T-cell (primary cell): ENCODE data around the gene CYP4F12. TPM values are rescaled to one million over a fixed set of nuclear protein-coding genes. Genes with fewer than 3 reads are reported as not detected.
A peak's percentile ranks its signal among the peaks of the same experiment; 100 is the strongest.

ENCODE experiments used
- ATAC-seq, 4 experiments: fragments of 200-7000 bp in 3 of 4; fragments of 150-1000 bp in 1 of 4; cut with Tn5 transposase; replicated peaks in 1 of 4; 1 replicate in 3 of 4; 2 replicates in 1 of 4; pipeline ENCODE4 v1.10.0; 2021; ENCODE audit warnings: moderate library complexity in 3 of 4, mild to moderate bottlenecking in 2 of 4, moderate number of reproducible peaks in 1 of 4
- CTCF ChIA-PET, 2 donors: fragments of 300-600 bp; sonication (Branson Sonifier 250); formaldehyde crosslinking; loops; one replicate each; lab custom pipeline; 2022; ENCODE audit warnings: antibody characterized with exemption in 2 of 2; lab: Charles Lee
- POLR2A ChIA-PET, 2 donors: fragments of 300-600 bp; sonication (Branson Sonifier 250); formaldehyde crosslinking; loops; one replicate each; lab custom pipeline; 2022; ENCODE audit warnings: antibody characterized with exemption in 2 of 2; lab: Charles Lee
- DNase-seq, 35 experiments: peaks; one replicate each; pipeline versions ENCODE4 v3.0.0 to v3.0.0-alpha.2; 2013 to 2023
- H3K27ac ChIP-seq: one replicate; pipeline ENCODE4 v1.5.1; 2013; ENCODE audit warnings: low read length
- H3K27me3 ChIP-seq, 2 experiments: replicated peaks in 1 of 2; 1 replicate in 1 of 2; 2 replicates in 1 of 2; pipeline versions ENCODE4 v1.6.1 to v1.7.0; 2013; ENCODE audit warnings: low read length in 1 of 2, mixed read lengths in 1 of 2; ENCODE audit not compliant: control insufficient read depth in 2 of 2, insufficient read depth in 2 of 2; ENCODE audit errors: extremely low read depth in 1 of 2
- H3K36me3 ChIP-seq, 2 donors: 1 replicate in 1 of 2; 2 replicates in 1 of 2; pipeline versions ENCODE4 v1.6.1 to v1.7.0; 2013; ENCODE audit warnings: low read length in 1 of 2; ENCODE audit not compliant: control insufficient read depth in 2 of 2, insufficient read depth in 1 of 2; ENCODE audit errors: extremely low read depth in 1 of 2
- H3K4me1 ChIP-seq, 2 experiments: 1 replicate in 1 of 2; 2 replicates in 1 of 2; pipeline versions ENCODE4 v1.6.1 to v1.7.0; 2013; ENCODE audit warnings: low read length in 2 of 2, mixed read lengths in 1 of 2; ENCODE audit not compliant: insufficient read depth in 2 of 2, control insufficient read depth in 1 of 2; ENCODE audit errors: extremely low read depth in 1 of 2
- H3K4me3 ChIP-seq, 2 donors: 1 replicate in 1 of 2; 2 replicates in 1 of 2; pipeline versions ENCODE4 v1.5.1 to v1.7.0; 2013; ENCODE audit warnings: mild to moderate bottlenecking in 2 of 2, low read length in 1 of 2, moderate library complexity in 1 of 2; ENCODE audit not compliant: control insufficient read depth in 1 of 2; ENCODE audit errors: extremely low read depth in 1 of 2
- H3K9me3 ChIP-seq: 2 replicates; pipeline ENCODE4 v1.7.0; 2013
- H3K27ac Mint-ChIP-seq, 2 donors: one replicate each; pipeline ENCODE4 v1.8.0; 2020 to 2021; ENCODE audit warnings: mild to moderate bottlenecking in 2 of 2, mixed read lengths in 2 of 2
- H3K27me3 Mint-ChIP-seq, 2 donors: one replicate each; pipeline ENCODE4 v1.8.0; 2021 to 2022; ENCODE audit warnings: mixed read lengths in 2 of 2
- H3K36me3 Mint-ChIP-seq: one replicate; pipeline ENCODE4 v1.8.0; 2021; ENCODE audit warnings: mixed read lengths
- H3K4me1 Mint-ChIP-seq, 3 donors: one replicate each; pipeline ENCODE4 v1.8.0; 2020 to 2022; ENCODE audit warnings: mixed read lengths in 3 of 3, mild to moderate bottlenecking in 1 of 3
- H3K4me3 Mint-ChIP-seq, 3 donors: one replicate each; pipeline ENCODE4 v1.8.0; 2020 to 2022; ENCODE audit warnings: mild to moderate bottlenecking in 3 of 3, mixed read lengths in 3 of 3, moderate library complexity in 3 of 3
- H3K9me3 Mint-ChIP-seq, 3 donors: one replicate each; pipeline ENCODE4 v1.8.0; 2020 to 2022; ENCODE audit warnings: mixed read lengths in 3 of 3
- WGBS: methylation state at CpG from one replicate; pipeline ENCODE4 v1.1.5; 2013; ENCODE audit warnings: missing lambda C conversion rate; ENCODE audit not compliant: insufficient coverage; 5-methylcytosine and 5-hydroxymethylcytosine counted together
- total RNA-seq, 35 experiments: library from RNA in 6 of 35; stranded (reverse) in 6 of 35; fragments of 120-200 nt in 1 of 35; gene quantifications; one replicate each; pipeline versions ENCODE4 v1.2.1 to v1.2.4 and lab custom pipeline; 2013 to 2026

CYP4F12 gene
- total RNA-seq, 5 donors from 2014 or later (not counting 1 experiment from before 2014, with no cell fraction given): 0.13 to 2.4 (median 0.48) TPM

DNA sequence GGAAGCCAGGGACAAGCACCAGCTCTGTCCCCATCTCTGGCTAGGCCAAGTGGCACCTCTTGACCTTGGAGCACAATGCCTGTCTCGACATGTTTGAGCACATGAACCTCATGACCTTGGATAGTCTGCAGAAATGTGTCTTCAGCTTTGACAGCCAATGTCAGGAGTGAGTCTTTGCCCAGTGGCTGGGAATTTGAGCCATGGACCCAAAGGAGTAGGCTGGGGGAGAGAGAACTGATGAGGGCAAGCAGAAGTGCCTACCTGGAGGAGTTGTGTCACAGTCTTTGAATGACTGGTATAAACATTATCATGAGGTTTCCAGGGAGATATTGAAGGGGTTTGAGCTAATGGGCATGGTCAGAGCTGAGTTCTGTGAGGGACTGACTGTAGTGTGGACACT, 6.7 kb upstream of the CYP4F12 start:
- H3K4me1 Mint-ChIP-seq: no peaks in the 10 kb centered on the region
- DNase-seq (no peak), ATAC-seq (no peak)
- Histone ChIP-seq H3K4me3 (no peak overlapping the region), H3K27me3 (peaks cover 0 to 26% of the 10 kb centered on the region in 2 experiments), H3K27ac (no peak overlapping the region), H3K4me1 (no peaks in the 10 kb centered on the region), H3K36me3 (no peaks in the 10 kb centered on the region), H3K9me3 (no peaks in the 10 kb centered on the region)
- H3K27ac Mint-ChIP-seq: no peak overlapping the region
- WGBS: 17% methylated on average over 1 of the region's 1 CpG
- H3K9me3 Mint-ChIP-seq: no peaks in the 10 kb centered on the region
- no peaks in the 10 kb centered on the region for H3K36me3 Mint-ChIP-seq
- H3K4me3 Mint-ChIP-seq: no peak overlapping the region
- CTCF ChIA-PET: no interaction called here
- H3K27me3 Mint-ChIP-seq: peaks cover 15 to 34% of the 10 kb centered on the region in 2 donors
- POLR2A ChIA-PET: no interaction called here

GRCh38 chr19:15666883-15667282, 6.0 kb upstream of the CYP4F12 start:
- DNase-seq (no peak), ATAC-seq (no peak)
- ChIA-PET CTCF (no interaction called here), POLR2A (no interaction called here)
- no peaks in the 10 kb centered on the region for H3K4me1 ChIP-seq
- peaks cover 0 to 1% (median 0%) of the 10 kb centered on the region in 3 donors for H3K4me1 Mint-ChIP-seq
- H3K27me3 ChIP-seq: peaks cover 0 to 26% of the 10 kb centered on the region in 2 experiments
- no peaks in the 10 kb centered on the region for H3K9me3 Mint-ChIP-seq
- H3K36me3 Mint-ChIP-seq: no peaks in the 10 kb centered on the region
- H3K9me3 ChIP-seq: no peaks in the 10 kb centered on the region
- no peak overlapping the region for H3K27ac ChIP-seq
- H3K4me3 ChIP-seq: no peak overlapping the region
- 43% methylated on average over 2 of the region's 4 CpGs for WGBS
- H3K27me3 Mint-ChIP-seq: peaks cover 15 to 28% of the 10 kb centered on the region in 2 donors
- no peak overlapping the region for H3K4me3 Mint-ChIP-seq
- no peaks in the 10 kb centered on the region for H3K36me3 ChIP-seq
- no peak overlapping the region for H3K27ac Mint-ChIP-seq

- POLR2A ChIA-PET: no interaction called here
- 54% methylated on average over 3 of the region's 3 CpGs for WGBS
Observed at GRCh38 chr19:15669440-15669839, 3.4 kb upstream of the CYP4F12 start.

GRCh38 chr19:15669891-15670290, 3.0 kb upstream of the CYP4F12 start:
- DNase-seq (no peak), ATAC-seq (no peak)
- Histone ChIP-seq H3K9me3 (no peaks in the 10 kb centered on the region), H3K27me3 (peaks cover 0 to 21% of the 10 kb centered on the region in 2 experiments), H3K4me1 (peaks cover 0 to 16% of the 10 kb centered on the region in 2 experiments), H3K27ac (no peak overlapping the region), H3K4me3 (no peak overlapping the region), H3K36me3 (no peaks in the 10 kb centered on the region)
- H3K36me3 Mint-ChIP-seq: no peaks in the 10 kb centered on the region
- H3K9me3 Mint-ChIP-seq: no peaks in the 10 kb centered on the region
- CTCF ChIA-PET: no interaction called here
- POLR2A ChIA-PET: no interaction called here
- H3K4me1 Mint-ChIP-seq: peaks cover 10 to 23% (median 23%) of the 10 kb centered on the region in 3 donors
- H3K27ac Mint-ChIP-seq: no peak overlapping the region
- H3K27me3 Mint-ChIP-seq: peaks cover 0 to 9% of the 10 kb centered on the region in 2 donors
- WGBS: no CpG with 5 or more reads among the region's 4 CpGs
- H3K4me3 Mint-ChIP-seq: no peak overlapping the region

More at GRCh38 chr19:15669440-15669839, 3.4 kb upstream of the CYP4F12 start:
- Mint-ChIP-seq H3K4me1 (peaks cover 10 to 21% (median 19%) of the 10 kb centered on the region in 3 donors), H3K27ac (no peak overlapping the region), H3K4me3 (no peak overlapping the region), H3K9me3 (no peaks in the 10 kb centered on the region), H3K27me3 (peaks cover under 1 to 11% of the 10 kb centered on the region in 2 donors), H3K36me3 (no peaks in the 10 kb centered on the region)
- Histone ChIP-seq H3K27ac (no peak overlapping the region), H3K36me3 (no peaks in the 10 kb centered on the region), H3K9me3 (no peaks in the 10 kb centered on the region), H3K27me3 (peaks cover 0 to 21% of the 10 kb centered on the region in 2 experiments), H3K4me1 (peaks cover 0 to 16% of the 10 kb centered on the region in 2 experiments), H3K4me3 (no peak overlapping the region)
- no peak for ATAC-seq
- no peak for DNase-seq
- CTCF ChIA-PET: no interaction called here

GRCh38 chr19:15671237-15671821, 1.6 kb upstream of the CYP4F12 start:
- ChIA-PET CTCF (no interaction called here), POLR2A (no interaction called here)
- Histone ChIP-seq H3K27me3 (peaks cover 0 to 21% of the 10 kb centered on the region in 2 experiments), H3K4me1 (peaks cover 0 to 16% of the 10 kb centered on the region in 2 experiments), H3K9me3 (no peaks in the 10 kb centered on the region), H3K36me3 (no peaks in the 10 kb centered on the region), H3K27ac (no peak overlapping the region), H3K4me3 (no peak overlapping the region)
- Mint-ChIP-seq H3K4me1 (peaks cover 10 to 31% (median 27%) of the 10 kb centered on the region in 3 donors), H3K9me3 (no peaks in the 10 kb centered on the region), H3K27me3 (no peaks in the 10 kb centered on the region), H3K27ac (no peak overlapping the region), H3K36me3 (no peaks in the 10 kb centered on the region), H3K4me3 (no peak overlapping the region)
- 80% methylated on average over 5 of the region's 5 CpGs for WGBS
- DNase-seq: no peak
- ATAC-seq: no peak

DNA sequence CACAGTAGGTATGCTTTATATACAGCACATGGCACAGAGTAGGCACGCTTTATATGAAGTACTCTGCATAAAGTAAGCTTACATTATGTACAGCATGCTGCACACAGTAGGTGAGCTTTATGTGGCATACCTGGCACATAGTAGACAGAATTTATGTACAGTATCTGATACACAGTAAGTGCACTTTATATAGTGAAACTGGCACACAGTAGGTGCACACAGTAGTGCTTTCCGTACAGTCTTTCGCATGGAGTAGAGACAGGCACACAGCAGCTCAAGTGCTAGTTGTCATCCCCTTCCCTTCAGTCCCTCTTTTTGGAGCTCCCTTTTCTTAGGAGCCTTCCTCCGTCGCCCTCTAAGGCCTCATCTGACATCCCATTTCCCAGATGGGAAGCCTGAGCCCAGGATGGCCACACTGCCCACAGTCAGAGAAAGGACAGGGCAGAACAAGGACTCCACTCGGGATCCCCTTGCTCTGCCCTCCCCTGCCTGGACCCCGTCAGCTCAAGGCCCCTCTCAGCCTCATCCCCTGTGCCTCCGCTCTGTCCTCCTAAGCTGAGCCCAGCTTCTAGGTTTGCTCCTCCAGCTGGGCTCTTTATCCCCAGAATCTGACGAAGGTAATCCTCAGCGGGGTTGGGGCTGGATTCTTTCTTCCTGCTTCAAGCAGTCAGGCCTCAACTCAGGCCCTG, 852 bp upstream of the CYP4F12 start:
- Histone ChIP-seq H3K4me1 (peaks cover 0 to 16% of the 10 kb centered on the region in 2 experiments), H3K27ac (peak overlapping the region; percentile 39), H3K9me3 (no peaks in the 10 kb centered on the region), H3K27me3 (peaks cover 0 to 18% of the 10 kb centered on the region in 2 experiments), H3K4me3 (no peak overlapping the region), H3K36me3 (no peaks in the 10 kb centered on the region)
- H3K4me3 Mint-ChIP-seq: no peak overlapping the region
- ATAC-seq: no peak
- peak overlapping the region; percentile 79 to 86 for H3K27ac Mint-ChIP-seq
- H3K27me3 Mint-ChIP-seq: no peaks in the 10 kb centered on the region
- 58% methylated on average over 9 of the region's 10 CpGs for WGBS
- DNase-seq: no peak
- H3K9me3 Mint-ChIP-seq: no peaks in the 10 kb centered on the region
- CTCF ChIA-PET: no interaction called here
- peaks cover 10 to 31% (median 27%) of the 10 kb centered on the region in 3 donors for H3K4me1 Mint-ChIP-seq
- POLR2A ChIA-PET: no interaction called here
- no peaks in the 10 kb centered on the region for H3K36me3 Mint-ChIP-seq
